Measurements from ENCODE around the gene TCTN1. TPM values are rescaled to one million over a fixed set of nuclear protein-coding genes. Genes with fewer than 3 reads are reported as not detected.

TCTN1 gene
- total RNA-seq, 4 donors from 2014 or later, result 19.4 to 32.5 (median 30.5) TPM

DNA sequence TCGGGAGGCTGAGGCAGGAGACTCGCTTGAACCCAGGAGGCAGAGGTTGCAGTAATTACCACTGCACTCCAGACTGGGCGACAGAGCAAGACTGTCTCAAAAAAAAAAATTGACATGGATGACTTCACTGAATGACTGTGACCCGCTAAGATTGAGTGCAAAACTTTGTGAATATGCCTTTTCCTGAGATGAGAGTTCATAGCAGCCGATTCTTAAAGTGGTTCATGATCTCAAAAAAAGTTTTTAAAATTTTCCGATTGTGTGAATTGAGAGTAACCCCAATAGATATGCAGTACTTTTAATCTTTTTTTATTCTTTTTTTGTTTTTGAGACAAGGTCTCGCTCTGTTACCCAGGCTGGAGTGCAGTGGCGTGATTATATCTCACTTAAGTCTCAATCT lies 1.2 kb downstream of the TCTN1 start:
- no peaks in the 10 kb centered on the region for H3K27me3 ChIP-seq
- ATAC-seq, result no peak
- H3K4me1 ChIP-seq, result peaks cover 0 to 18% (median 5%) of the 10 kb centered on the region in 3 donors
- H3K36me3 ChIP-seq, result peaks cover 0 to 20% of the 10 kb centered on the region in 2 donors
- no peak for TF ChIP-seq POLR2AphosphoS5 (IDR thresholded peaks at IDR 0.05)
- TF ChIP-seq, protein P1, sequence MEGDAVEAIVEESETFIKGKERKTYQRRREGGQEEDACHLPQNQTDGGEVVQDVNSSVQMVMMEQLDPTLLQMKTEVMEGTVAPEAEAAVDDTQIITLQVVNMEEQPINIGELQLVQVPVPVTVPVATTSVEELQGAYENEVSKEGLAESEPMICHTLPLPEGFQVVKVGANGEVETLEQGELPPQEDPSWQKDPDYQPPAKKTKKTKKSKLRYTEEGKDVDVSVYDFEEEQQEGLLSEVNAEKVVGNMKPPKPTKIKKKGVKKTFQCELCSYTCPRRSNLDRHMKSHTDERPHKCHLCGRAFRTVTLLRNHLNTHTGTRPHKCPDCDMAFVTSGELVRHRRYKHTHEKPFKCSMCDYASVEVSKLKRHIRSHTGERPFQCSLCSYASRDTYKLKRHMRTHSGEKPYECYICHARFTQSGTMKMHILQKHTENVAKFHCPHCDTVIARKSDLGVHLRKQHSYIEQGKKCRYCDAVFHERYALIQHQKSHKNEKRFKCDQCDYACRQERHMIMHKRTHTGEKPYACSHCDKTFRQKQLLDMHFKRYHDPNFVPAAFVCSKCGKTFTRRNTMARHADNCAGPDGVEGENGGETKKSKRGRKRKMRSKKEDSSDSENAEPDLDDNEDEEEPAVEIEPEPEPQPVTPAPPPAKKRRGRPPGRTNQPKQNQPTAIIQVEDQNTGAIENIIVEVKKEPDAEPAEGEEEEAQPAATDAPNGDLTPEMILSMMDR (IDR thresholded peaks at IDR 0.05), result no peak
- no peak for TF ChIP-seq POLR2A (IDR thresholded peaks at IDR 0.05)
- TF ChIP-seq EP300 (IDR thresholded peaks at IDR 0.05), result no peak
- no peak overlapping the region for H3K27ac ChIP-seq
- no peaks in the 10 kb centered on the region for H3K9me3 ChIP-seq
- H3K4me3 ChIP-seq, result no peak overlapping the region
- WGBS, 2 donors (ENCODE audit: low coverage in 1 of 2), result 88 to 92% methylated on average over 4 to 6 of the region's 8 CpGs

DNA sequence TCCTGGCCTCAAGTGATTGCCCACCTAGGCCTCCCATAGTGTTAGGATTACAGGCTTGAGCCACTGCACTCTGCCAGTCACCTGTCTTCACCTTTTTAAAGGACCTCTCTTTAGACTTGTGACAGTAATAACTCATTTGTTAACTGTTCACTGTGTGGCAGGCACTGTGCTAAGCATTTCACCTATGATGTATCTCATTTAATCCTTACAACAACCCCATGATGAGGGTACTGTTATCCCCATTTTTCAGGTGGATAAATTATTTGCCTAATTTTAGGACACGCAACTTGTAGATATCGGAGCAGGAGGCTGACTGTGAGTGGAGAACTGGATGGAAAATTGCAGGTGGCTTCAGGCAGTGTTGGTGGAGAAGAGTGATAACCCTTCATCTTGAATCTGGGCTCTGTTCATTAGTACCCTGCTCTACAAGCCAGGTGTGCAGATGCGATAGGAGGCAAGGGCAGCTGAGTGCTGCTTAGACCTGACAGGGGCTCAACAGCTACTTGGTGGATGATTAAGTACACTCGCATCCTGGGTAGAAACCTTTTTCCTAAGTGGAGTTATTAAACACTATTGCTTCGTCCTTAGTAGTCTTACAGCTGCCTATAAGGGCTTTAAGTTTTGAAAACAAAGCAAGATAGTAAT lies 2.7 kb downstream of the TCTN1 start:
- peaks cover 0 to 33% of the 10 kb centered on the region in 2 donors for H3K36me3 ChIP-seq
- H3K27ac ChIP-seq, result no peak overlapping the region
- H3K27me3 ChIP-seq, result no peaks in the 10 kb centered on the region
- TF ChIP-seq, protein P1 (IDR thresholded peaks at IDR 0.05), result no peak
- TF ChIP-seq POLR2AphosphoS5 (IDR thresholded peaks at IDR 0.05), result no peak
- no peak for TF ChIP-seq POLR2A (IDR thresholded peaks at IDR 0.05)
- no peak for TF ChIP-seq EP300 (IDR thresholded peaks at IDR 0.05)
- H3K4me1 ChIP-seq, result peaks cover 0 to 18% (median 5%) of the 10 kb centered on the region in 3 donors
- WGBS, 2 donors (ENCODE audit: low coverage in 1 of 2), result 89 to 91% methylated on average over 4 of the region's 5 CpGs
- no peak overlapping the region for H3K4me3 ChIP-seq
- ATAC-seq, result no peak
- no peaks in the 10 kb centered on the region for H3K9me3 ChIP-seq

DNA sequence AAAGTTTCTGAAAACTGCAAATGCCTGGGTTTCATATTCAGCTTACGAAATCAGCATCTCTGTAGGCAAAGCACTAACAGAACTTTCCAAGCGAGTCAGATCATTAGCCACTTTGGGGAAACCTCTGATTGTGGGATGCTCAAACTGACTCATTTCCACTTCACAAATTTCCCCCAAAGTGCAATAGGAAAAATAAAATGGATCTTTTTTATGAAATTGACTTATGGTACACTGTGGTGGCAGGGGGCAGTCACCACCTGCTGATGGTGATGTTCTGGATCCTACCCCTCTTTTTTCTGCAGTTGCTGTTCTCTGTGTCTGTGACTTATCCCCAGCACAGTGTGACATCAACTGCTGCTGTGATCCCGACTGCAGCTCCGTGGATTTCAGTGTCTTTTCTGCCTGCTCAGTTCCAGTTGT lies 5.6 kb downstream of the TCTN1 start:
- H3K4me3 ChIP-seq, result no peak overlapping the region
- no peak for ATAC-seq
- 64 to 75% methylated on average over 4 of the region's 4 CpGs for WGBS, 2 donors (ENCODE audit: low coverage in 1 of 2)

DNA sequence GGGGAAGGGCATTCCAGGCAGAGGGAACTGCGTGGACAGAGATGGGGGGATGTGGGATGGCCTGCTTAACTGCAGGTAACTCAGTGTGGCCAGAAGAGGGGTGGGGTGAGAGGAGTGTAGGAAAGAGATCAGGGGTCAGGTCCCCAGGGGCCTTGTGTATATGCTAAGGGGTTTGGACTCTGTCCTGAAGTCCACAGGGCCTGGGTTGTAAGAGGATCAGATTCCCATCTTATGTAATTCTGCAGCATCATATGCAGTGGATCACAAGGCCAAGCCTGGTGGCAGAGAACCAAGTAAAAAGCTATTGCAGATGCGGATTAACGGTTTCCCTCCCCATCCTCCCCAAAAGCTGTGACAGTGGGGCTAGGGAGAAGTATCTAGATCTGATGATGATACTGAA lies 8.7 kb downstream of the TCTN1 start:
- Histone ChIP-seq H3K9me3 (no peaks in the 10 kb centered on the region), H3K36me3 (peaks cover 0 to 64% of the 10 kb centered on the region in 2 donors), H3K27me3 (no peaks in the 10 kb centered on the region), H3K4me3 (no peak overlapping the region), H3K4me1 (no peaks in the 10 kb centered on the region), H3K27ac (no peak overlapping the region)
- TF ChIP-seq EP300 (IDR thresholded peaks at IDR 0.05), result no peak
- TF ChIP-seq POLR2AphosphoS5 (IDR thresholded peaks at IDR 0.05), result no peak
- no peak for TF ChIP-seq POLR2A (IDR thresholded peaks at IDR 0.05)
- TF ChIP-seq, protein P1 (IDR thresholded peaks at IDR 0.05), result no peak
- 74 to 100% methylated on average over 1 to 3 of the region's 3 CpGs for WGBS, 2 donors (ENCODE audit: low coverage in 1 of 2)
- ATAC-seq, result no peak

More for the DNA sequence above, 5.6 kb downstream of the TCTN1 start:
- no peak overlapping the region for H3K27ac ChIP-seq
- H3K36me3 ChIP-seq, result peaks cover 0 to 60% of the 10 kb centered on the region in 2 donors
- H3K9me3 ChIP-seq, result no peaks in the 10 kb centered on the region
- no peaks in the 10 kb centered on the region for H3K27me3 ChIP-seq
- H3K4me1 ChIP-seq, result peaks cover 0 to 7% (median 1%) of the 10 kb centered on the region in 3 donors
- TF ChIP-seq, protein P1 (IDR thresholded peaks at IDR 0.05), result no peak
- no peak for TF ChIP-seq POLR2AphosphoS5 (IDR thresholded peaks at IDR 0.05)
- no peak for TF ChIP-seq EP300 (IDR thresholded peaks at IDR 0.05)
- no peak for TF ChIP-seq POLR2A (IDR thresholded peaks at IDR 0.05)

Data from gastroesophageal sphincter (tissue), 4 donors.